Measurements from ENCODE around the gene NCK2. TPM values are rescaled to one million over a fixed set of nuclear protein-coding genes. Genes with fewer than 3 reads are reported as not detected.

Gene NCK2
- total and polyA plus RNA-seq, 2 of the 13 experiments (the other 11 are each of a cell fraction or from before 2014, with no cell fraction given), result 14.8 to 23.5 TPM

- no peak overlapping the region for H3K27ac ChIP-seq (ENCODE audit: extremely low read length, insufficient read depth, low read length)
- no peak overlapping the region for H2AFZ ChIP-seq (ENCODE audit: low read length)
- no peaks in the 10 kb centered on the region for H4K20me1 ChIP-seq (ENCODE audit: insufficient read depth, low read length)
- no peaks in the 10 kb centered on the region for H3K27me3 ChIP-seq (ENCODE audit: control insufficient read depth in 1 of 2, insufficient read depth in 2 of 2, low read length in 2 of 2)
- DNase-seq (ENCODE audit: low spot score) (no peak), FAIRE-seq (no peak), ATAC-seq (no peak)
- no peaks in the 10 kb centered on the region for H3K9me3 ChIP-seq (ENCODE audit: low read length)
- POLR2A ChIA-PET, result no interaction called here
- in situ Hi-C loops (cut with HindIII; ENCODE audit: extremely low pct_ligation_motif_present, low pct_unique_long_range_greater_than_20kb), result no loop called here
- H3K9ac ChIP-seq (ENCODE audit: insufficient read depth, low read depth, low read length), result no peak overlapping the region
- no peaks in the 10 kb centered on the region for H3K79me2 ChIP-seq (ENCODE audit: insufficient read depth, low read length)
- no peak overlapping the region for H3K4me3 ChIP-seq (replicated peaks in 1 of 3; ENCODE audit: insufficient read depth in 1 of 3, low read depth in 2 of 3, low read length in 3 of 3)
- TF ChIP-seq POLR2G (IDR thresholded peaks at IDR 0.05; ENCODE audit: low read depth, low read length), result no peak
- no peak for TF ChIP-seq ZNF205 (CRISPR knock-in tag; IDR thresholded peaks at IDR 0.05)
- no peak for TF ChIP-seq KAT7 (CRISPR knock-in tag; IDR thresholded peaks at IDR 0.05; ENCODE audit: borderline replicate concordance)
- no peak for TF ChIP-seq ZNF549 (CRISPR knock-in tag; IDR thresholded peaks at IDR 0.05)
- TF ChIP-seq SALL2 (CRISPR knock-in tag; IDR thresholded peaks at IDR 0.05), result no peak
- WGBS (ENCODE audit: low lambda C conversion rate), result 91% methylated on average over 6 of the region's 6 CpGs
- CTCF ChIA-PET (ENCODE audit: low intra/inter-chr PET ratio, low total read pairs), result no interaction called here
- peaks cover 20% of the 10 kb centered on the region for H3K4me1 ChIP-seq (ENCODE audit: insufficient read depth, low read length)
- H3K4me2 ChIP-seq (ENCODE audit: low read depth, low read length), result no peak overlapping the region
- intact Hi-C loops (cut with micrococcal nuclease; ENCODE audit: unreplicated experiment), result loop anchor here (5.0 kb wide), 1 partner anchor 133 kb away; no protein-coding TSS in a partner anchor
- peaks cover 3 to 10% of the 10 kb centered on the region in 2 experiments; a peak in 2 of 5 replicates for H3K36me3 ChIP-seq (replicated peaks in 1 of 2; ENCODE audit: control insufficient read depth in 1 of 2, insufficient read depth in 2 of 2, low read length in 2 of 2)
- BruUV-seq (replicated peaks), result no TSS peak
Observed at GRCh38 chr2:105879803-105880300, 135.1 kb downstream of the NCK2 start.

- Histone ChIP-seq H3K27ac (ENCODE audit: extremely low read length, insufficient read depth, low read length) (no peak overlapping the region), H3K27me3 (ENCODE audit: control insufficient read depth in 1 of 2, insufficient read depth in 2 of 2, low read length in 2 of 2) (no peaks in the 10 kb centered on the region), H3K4me1 (ENCODE audit: insufficient read depth, low read length) (peaks cover 15% of the 10 kb centered on the region), H3K9me3 (ENCODE audit: low read length) (no peaks in the 10 kb centered on the region), H2AFZ (ENCODE audit: low read length) (no peak overlapping the region), H3K36me3 (replicated peaks in 1 of 2; ENCODE audit: control insufficient read depth in 1 of 2, insufficient read depth in 2 of 2, low read length in 2 of 2) (peaks cover 3 to 10% of the 10 kb centered on the region in 2 experiments; a peak in 2 of 5 replicates), H3K79me2 (ENCODE audit: insufficient read depth, low read length) (no peaks in the 10 kb centered on the region), H3K9ac (ENCODE audit: insufficient read depth, low read depth, low read length) (no peak overlapping the region), H3K4me2 (ENCODE audit: low read depth, low read length) (no peak overlapping the region), H4K20me1 (ENCODE audit: insufficient read depth, low read length) (no peaks in the 10 kb centered on the region), H3K4me3 (replicated peaks in 1 of 3; ENCODE audit: insufficient read depth in 1 of 3, low read depth in 2 of 3, low read length in 3 of 3) (no peak overlapping the region)
- ATAC-seq (no peak), FAIRE-seq (no peak), DNase-seq (ENCODE audit: low spot score) (no peak)
- no TSS peak for BruUV-seq (replicated peaks)
- POLR2A ChIA-PET, result no interaction called here
- WGBS (ENCODE audit: low lambda C conversion rate), result 98% methylated on average over 6 of the region's 6 CpGs
- in situ Hi-C loops (cut with HindIII; ENCODE audit: extremely low pct_ligation_motif_present, low pct_unique_long_range_greater_than_20kb) (no loop called here), intact Hi-C loops (cut with micrococcal nuclease; ENCODE audit: unreplicated experiment) (no loop called here)
- CTCF ChIA-PET (ENCODE audit: low intra/inter-chr PET ratio, low total read pairs), result no interaction called here
- TF ChIP-seq CEBPG (CRISPR knock-in tag; IDR thresholded peaks at IDR 0.05) (no peak), ZNF224 (CRISPR knock-in tag; IDR thresholded peaks at IDR 0.05) (no peak), IRF2 (CRISPR knock-in tag; IDR thresholded peaks at IDR 0.05) (no peak), ATRX (CRISPR knock-in tag; IDR thresholded peaks at IDR 0.05; ENCODE audit: borderline replicate concordance) (no peak), ZFY (CRISPR knock-in tag; IDR thresholded peaks at IDR 0.05) (no peak), ZNF670 (CRISPR knock-in tag; IDR thresholded peaks at IDR 0.05; ENCODE audit: borderline replicate concordance) (no peak), ISX (CRISPR knock-in tag; conservative IDR thresholded peaks at IDR 0.05) (no peak), NFIC (IDR thresholded peaks at IDR 0.05; ENCODE audit: low read length) (no peak), JARID2 (CRISPR knock-in tag; IDR thresholded peaks at IDR 0.05; ENCODE audit: insufficient replicate concordance) (no peak), USF2 (IDR thresholded peaks at IDR 0.05; ENCODE audit: low read depth, low read length) (no peak), USF2 (CRISPR knock-in tag; IDR thresholded peaks at IDR 0.05; ENCODE audit: borderline replicate concordance) (no peak), RFX1 (IDR thresholded peaks at IDR 0.05) (no peak), ELF1 (CRISPR knock-in tag; IDR thresholded peaks at IDR 0.05) (no peak), RBAK (CRISPR knock-in tag; IDR thresholded peaks at IDR 0.05) (no peak), HOXA5 (CRISPR knock-in tag; IDR thresholded peaks at IDR 0.05) (no peak)
Observed at GRCh38 chr2:105880637-105881036, 135.9 kb downstream of the NCK2 start.

Data from HepG2 (cell line).